ENCODE data around the gene CDO1.
A peak's percentile ranks its signal among the peaks of the same experiment; 100 is the strongest.

CDO1 gene

GRCh38 chr5:115816226-115817081 lies at the start of gene CDO1:
Gene CDO1, minus strand, starts transcription at chr5:115816659. Its CDS starts 262 bp downstream, at chr5:115816397.
- no peak for DNase-seq (ENCODE audit: low read depth)

- no peak for DNase-seq (ENCODE audit: low read depth)
Observed at GRCh38 chr5:115859378-115859777, 42.9 kb upstream of the CDO1 start.

- no peak for DNase-seq (ENCODE audit: low read depth)
Observed at GRCh38 chr5:115858396-115858795, 41.9 kb upstream of the CDO1 start.

- DNase-seq (ENCODE audit: low read depth), result no peak
Observed at GRCh38 chr5:115857626-115858349, 41.3 kb upstream of the CDO1 start.

- no peak for DNase-seq (ENCODE audit: low read depth)
Observed at GRCh38 chr5:115857057-115857479, 40.6 kb upstream of the CDO1 start.

GRCh38 chr5:115855959-115856358 lies 39.5 kb upstream of the CDO1 start:
- no peak for DNase-seq (ENCODE audit: low read depth)

GRCh38 chr5:115854139-115854538 lies 37.7 kb upstream of the CDO1 start:
- DNase-seq (ENCODE audit: low read depth), result no peak

- DNase-seq (ENCODE audit: low read depth), result no peak
Observed at GRCh38 chr5:115850744-115851416, 34.4 kb upstream of the CDO1 start.

GRCh38 chr5:115849258-115849798 lies 32.9 kb upstream of the CDO1 start:
- no peak for DNase-seq (ENCODE audit: low read depth)

GRCh38 chr5:115847290-115847689 lies 30.8 kb upstream of the CDO1 start:
- DNase-seq (ENCODE audit: low read depth), result no peak

- DNase-seq (ENCODE audit: low read depth), result no peak
Observed at GRCh38 chr5:115844321-115844817, 27.9 kb upstream of the CDO1 start.

GRCh38 chr5:115843444-115844130 lies 27.1 kb upstream of the CDO1 start:
- DNase-seq (ENCODE audit: low read depth), result no peak

GRCh38 chr5:115842952-115843351 lies 26.5 kb upstream of the CDO1 start:
- no peak for DNase-seq (ENCODE audit: low read depth)

- no peak for DNase-seq (ENCODE audit: low read depth)
Observed at GRCh38 chr5:115842089-115842935, 25.9 kb upstream of the CDO1 start.

GRCh38 chr5:115841382-115842088 lies 25.1 kb upstream of the CDO1 start, which contains the start of the genes AP3S1 and ATG12:
Gene AP3S1, plus strand, starts transcription at chr5:115841935. Its CDS starts 103 bp downstream, at chr5:115842038.
Gene ATG12, minus strand, starts transcription at chr5:115841565. Its CDS starts 13 bp downstream, at chr5:115841552.
- peak; percentile 85 for DNase-seq (ENCODE audit: low read depth)

- no peak for DNase-seq (ENCODE audit: low read depth)
Observed at GRCh38 chr5:115840873-115841272, 24.4 kb upstream of the CDO1 start.

GRCh38 chr5:115838885-115839518 lies 22.5 kb upstream of the CDO1 start:
- DNase-seq (ENCODE audit: low read depth), result no peak

- no peak for DNase-seq (ENCODE audit: low read depth)
Observed at GRCh38 chr5:115835481-115835880, 19.0 kb upstream of the CDO1 start.

GRCh38 chr5:115831163-115831768 lies 14.8 kb upstream of the CDO1 start:
- DNase-seq (ENCODE audit: low read depth), result no peak

All from activated T-cell treated with anti-CD3 and anti-CD28 coated beads for 1 hour (primary cell).